Astrocyte (in vitro differentiated cells and primary cell): Measurements from ENCODE around the gene PGM2. TPM values are rescaled to one million over a fixed set of nuclear protein-coding genes. Genes with fewer than 3 reads are reported as not detected.

ENCODE experiments used
- DNase-seq: peaks from one replicate; pipeline ENCODE4 v3.0.0-alpha.2; 2010; ENCODE audit warnings: low read depth
- FAIRE-seq: peaks from 2 replicates; lab custom pipeline; 2011; peaks lifted over from hg19 to GRCh38; lab: Jason Lieb, UNC
- H2AFZ ChIP-seq: 2 replicates; pipeline ENCODE4 v1.6.0; 2012; ENCODE audit warnings: low read depth, low read length, inconsistent platforms
- H3K27ac ChIP-seq: 2 replicates; pipeline ENCODE4 v1.5.1; 2011; ENCODE audit warnings: low read depth, low read length, inconsistent platforms
- H3K27me3 ChIP-seq: 2 replicates; pipeline ENCODE4 v1.6.0; 2011; ENCODE audit warnings: low read length, inconsistent platforms; ENCODE audit not compliant: insufficient read depth
- H3K36me3 ChIP-seq: 2 replicates; pipeline ENCODE4 v1.5.1; 2011; ENCODE audit warnings: low read length, inconsistent platforms; ENCODE audit not compliant: insufficient read depth
- H3K4me1 ChIP-seq: 2 replicates; pipeline ENCODE4 v1.5.1; 2011; ENCODE audit warnings: low read length, inconsistent platforms; ENCODE audit not compliant: insufficient read depth
- H3K4me2 ChIP-seq: 2 replicates; pipeline ENCODE4 v1.6.0; 2012; ENCODE audit warnings: low read length, inconsistent platforms
- H3K4me3 ChIP-seq: 2 replicates; pipeline ENCODE4 v1.5.1; 2011; ENCODE audit warnings: low read depth, mild to moderate bottlenecking, low read length, inconsistent platforms; ENCODE audit not compliant: insufficient read depth
- H3K79me2 ChIP-seq: 2 replicates; pipeline ENCODE4 v1.6.0; 2012; ENCODE audit warnings: mild to moderate bottlenecking, low read length, inconsistent platforms; ENCODE audit not compliant: insufficient read depth
- H3K9ac ChIP-seq: 2 replicates; pipeline ENCODE4 v1.6.0; 2012; ENCODE audit warnings: mild to moderate bottlenecking, low read length, inconsistent platforms
- H3K9me3 ChIP-seq: 2 replicates; pipeline ENCODE4 v1.5.1; 2012; ENCODE audit warnings: low read depth, mild to moderate bottlenecking, low read length, inconsistent platforms; ENCODE audit not compliant: insufficient read depth
- H4K20me1 ChIP-seq: 2 replicates; pipeline ENCODE4 v1.6.0; 2012; ENCODE audit warnings: low read length, inconsistent platforms; ENCODE audit not compliant: insufficient read depth
- H3K27ac Mint-ChIP-seq: one replicate; pipeline ENCODE4 v1.8.0; 2021; ENCODE audit warnings: mild to moderate bottlenecking, mixed read lengths; ENCODE audit not compliant: unreplicated experiment
- H3K27me3 Mint-ChIP-seq: one replicate; pipeline ENCODE4 v1.8.0; 2021; ENCODE audit warnings: low read depth, mixed read lengths; ENCODE audit not compliant: unreplicated experiment
- H3K36me3 Mint-ChIP-seq: one replicate; pipeline ENCODE4 v1.8.0; 2021; ENCODE audit warnings: low read depth, mixed read lengths; ENCODE audit not compliant: unreplicated experiment
- H3K4me1 Mint-ChIP-seq: one replicate; pipeline ENCODE4 v1.8.0; 2021; ENCODE audit warnings: low read depth, mixed read lengths; ENCODE audit not compliant: unreplicated experiment
- H3K4me3 Mint-ChIP-seq: one replicate; pipeline ENCODE4 v1.8.0; 2021; ENCODE audit warnings: mild to moderate bottlenecking, moderate library complexity, mixed read lengths; ENCODE audit not compliant: unreplicated experiment
- H3K9me3 Mint-ChIP-seq: one replicate; pipeline ENCODE4 v1.8.0; 2021; ENCODE audit warnings: mild to moderate bottlenecking, mixed read lengths; ENCODE audit not compliant: unreplicated experiment
- CTCF ChIP-seq: IDR thresholded peaks from 2 replicates; pipeline ENCODE4 v1.5.1; 2011; ENCODE audit warnings: low read depth, mild to moderate bottlenecking, inconsistent platforms, low read length, moderate library complexity; ENCODE audit not compliant: insufficient read depth
- EZH2 ChIP-seq: IDR thresholded peaks from 2 replicates; pipeline ENCODE4 v1.6.1; 2012; ENCODE audit warnings: mild to moderate bottlenecking, low read length, inconsistent platforms; ENCODE audit not compliant: insufficient read depth
- total RNA-seq: library from RNA; stranded (reverse); gene quantifications from 2 replicates; pipeline ENCODE4 v1.2.1, GENCODE V29; 2021

The PGM2 gene
- total RNA-seq, 1 donor from 2014 or later = 24.4 TPM

GRCh38 chr4:37905533-37906169 is 79.2 kb downstream of the PGM2 start:
- FAIRE-seq = no peak
- no peak for TF ChIP-seq EZH2
- TF ChIP-seq CTCF = no peak

GRCh38 chr4:37908488-37909331 is 82.2 kb downstream of the PGM2 start:
- H3K27ac ChIP-seq = peak overlapping the region; percentile 6
- H3K9me3 Mint-ChIP-seq = no peaks in the 10 kb centered on the region
- peak overlapping the region; percentile 69 for H2AFZ ChIP-seq
- H3K4me3 ChIP-seq = peak overlapping the region; percentile 8
- no peaks in the 10 kb centered on the region for H3K79me2 ChIP-seq
- FAIRE-seq = no peak
- no peak overlapping the region for H3K27ac Mint-ChIP-seq
- no peaks in the 10 kb centered on the region for H3K9me3 ChIP-seq
- H3K4me3 Mint-ChIP-seq = no peak overlapping the region
- H4K20me1 ChIP-seq = no peaks in the 10 kb centered on the region
- H3K27me3 Mint-ChIP-seq = peaks cover 9% of the 10 kb centered on the region
- peak overlapping the region; percentile 77 for H3K4me2 ChIP-seq
- no peaks in the 10 kb centered on the region for H3K36me3 ChIP-seq
- DNase-seq = peak; percentile 76
- H3K4me1 Mint-ChIP-seq = peaks cover 4% of the 10 kb centered on the region
- H3K27me3 ChIP-seq = no peaks in the 10 kb centered on the region
- H3K9ac ChIP-seq = peak overlapping the region; percentile 55
- H3K36me3 Mint-ChIP-seq = no peaks in the 10 kb centered on the region
- TF ChIP-seq EZH2 = no peak
- TF ChIP-seq CTCF = no peak
- H3K4me1 ChIP-seq = peaks cover 16% of the 10 kb centered on the region

More at GRCh38 chr4:37905533-37906169, 79.2 kb downstream of the PGM2 start:
- Mint-ChIP-seq H3K27me3 (peaks cover 10% of the 10 kb centered on the region), H3K36me3 (no peaks in the 10 kb centered on the region), H3K4me1 (peaks cover 4% of the 10 kb centered on the region), H3K4me3 (no peak overlapping the region), H3K9me3 (no peaks in the 10 kb centered on the region), H3K27ac (no peak overlapping the region)
- Histone ChIP-seq H2AFZ (no peak overlapping the region), H3K27ac (no peak overlapping the region), H3K27me3 (no peaks in the 10 kb centered on the region), H3K4me3 (no peak overlapping the region), H3K9me3 (no peaks in the 10 kb centered on the region), H3K4me1 (peaks cover 16% of the 10 kb centered on the region), H3K4me2 (no peak overlapping the region), H3K9ac (no peak overlapping the region), H4K20me1 (no peaks in the 10 kb centered on the region), H3K79me2 (no peaks in the 10 kb centered on the region), H3K36me3 (no peaks in the 10 kb centered on the region)
- no peak for DNase-seq
